Embryonic facial prominence (tissue), 1 donor: Measurements from ENCODE around the gene NRSN2.
"Not testable (repeated sequence)": the region's sequence is repeated elsewhere in the genome, so short reads cannot be mapped to it uniquely, and the experiment has no call there.

Experiments used
- DNase-seq: peaks from one replicate; pipeline ENCODE4 v3.0.0-alpha.2; 2016; ENCODE audit errors: extremely low spot score

NRSN2 gene

DNA sequence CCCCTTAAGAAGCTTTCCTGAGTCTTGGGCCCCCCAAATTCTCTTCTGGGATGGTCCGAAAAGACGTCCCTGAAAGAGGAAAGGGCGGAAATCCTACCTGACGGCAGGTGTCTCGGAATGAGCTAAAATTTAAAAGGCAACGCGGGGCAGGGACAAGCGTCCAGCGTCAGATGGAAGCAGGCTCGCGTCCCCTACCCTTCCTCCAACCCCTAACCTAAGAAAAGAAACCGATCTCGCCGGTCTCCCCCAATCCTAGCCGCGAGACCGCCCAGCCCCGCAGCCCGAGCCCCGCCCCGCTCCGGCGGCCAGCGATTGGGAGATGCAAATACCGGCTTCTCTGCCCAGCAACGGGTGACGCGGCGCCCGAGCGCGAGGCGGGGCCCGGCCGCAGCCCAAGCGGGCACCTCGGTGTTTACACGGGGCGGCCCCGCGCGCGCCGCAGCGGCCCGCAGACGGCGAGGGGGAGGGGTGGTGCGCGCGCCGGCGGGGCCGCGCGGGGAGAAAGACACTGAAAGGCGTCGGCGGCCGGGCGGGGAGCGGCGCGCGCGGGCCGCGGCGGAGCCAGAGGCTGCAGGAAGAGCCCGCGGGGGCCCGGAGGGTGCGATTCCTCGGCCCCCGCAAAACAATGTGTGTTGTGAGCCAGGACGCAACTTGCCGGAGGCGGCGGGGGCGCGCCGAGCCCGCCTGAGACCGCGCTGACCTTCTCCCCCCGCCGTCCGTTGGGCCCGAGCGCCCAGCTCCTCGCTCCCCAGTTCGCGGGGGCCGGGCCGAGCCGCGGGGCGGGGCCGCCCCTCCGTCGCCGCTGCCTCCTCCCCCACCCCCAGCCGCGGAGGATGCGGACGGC is 21.6 kb upstream of the NRSN2 start, which contains the start of gene SOX12:
SOX12 (plus strand) TSS at position 508 of the 844 bp plus-strand sequence. CDS start 373 bp downstream, outside the sequence.
- DNase-seq, result peak; percentile 88

DNA sequence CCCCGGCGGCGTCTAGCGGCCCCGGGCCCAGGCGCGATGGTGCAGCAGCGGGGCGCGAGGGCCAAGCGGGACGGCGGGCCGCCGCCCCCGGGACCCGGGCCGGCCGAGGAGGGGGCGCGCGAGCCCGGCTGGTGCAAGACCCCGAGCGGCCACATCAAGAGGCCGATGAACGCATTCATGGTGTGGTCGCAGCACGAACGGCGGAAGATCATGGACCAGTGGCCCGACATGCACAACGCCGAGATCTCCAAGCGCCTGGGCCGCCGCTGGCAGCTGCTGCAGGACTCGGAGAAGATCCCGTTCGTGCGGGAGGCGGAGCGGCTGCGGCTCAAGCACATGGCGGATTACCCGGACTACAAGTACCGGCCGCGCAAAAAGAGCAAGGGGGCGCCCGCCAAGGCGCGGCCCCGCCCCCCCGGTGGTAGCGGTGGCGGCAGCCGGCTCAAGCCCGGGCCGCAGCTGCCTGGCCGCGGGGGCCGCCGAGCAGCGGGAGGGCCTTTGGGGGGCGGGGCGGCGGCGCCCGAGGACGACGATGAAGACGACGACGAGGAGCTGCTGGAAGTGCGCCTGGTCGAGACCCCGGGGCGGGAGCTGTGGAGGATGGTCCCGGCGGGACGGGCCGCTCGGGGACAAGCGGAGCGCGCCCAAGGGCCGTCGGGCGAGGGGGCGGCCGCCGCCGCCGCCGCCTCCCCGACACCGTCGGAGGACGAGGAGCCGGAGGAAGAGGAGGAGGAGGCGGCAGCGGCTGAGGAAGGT is 20.8 kb upstream of the NRSN2 start:
- DNase-seq, result peak; percentile 68

DNA sequence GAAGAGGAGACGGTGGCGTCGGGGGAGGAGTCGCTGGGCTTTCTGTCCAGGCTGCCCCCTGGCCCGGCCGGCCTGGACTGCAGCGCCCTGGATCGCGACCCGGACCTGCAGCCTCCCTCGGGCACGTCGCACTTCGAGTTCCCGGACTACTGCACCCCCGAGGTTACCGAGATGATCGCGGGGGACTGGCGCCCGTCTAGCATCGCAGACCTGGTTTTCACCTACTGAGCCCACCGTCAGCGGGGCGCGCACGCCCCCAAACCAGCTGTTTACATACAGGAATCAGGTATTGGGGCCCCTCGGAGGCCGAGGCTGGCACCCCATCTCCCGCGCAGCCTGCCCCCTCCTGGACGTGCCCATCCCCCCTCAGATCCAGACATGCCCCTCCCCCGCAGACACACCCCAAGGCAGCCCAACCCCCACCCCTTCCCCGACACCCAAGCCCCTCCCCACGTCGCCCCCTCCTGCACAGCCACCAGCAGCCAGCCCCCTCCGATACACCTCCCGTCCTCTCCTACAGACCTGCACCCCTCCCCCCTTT is 20.2 kb upstream of the NRSN2 start:
- DNase-seq, result peak; percentile 20

DNA sequence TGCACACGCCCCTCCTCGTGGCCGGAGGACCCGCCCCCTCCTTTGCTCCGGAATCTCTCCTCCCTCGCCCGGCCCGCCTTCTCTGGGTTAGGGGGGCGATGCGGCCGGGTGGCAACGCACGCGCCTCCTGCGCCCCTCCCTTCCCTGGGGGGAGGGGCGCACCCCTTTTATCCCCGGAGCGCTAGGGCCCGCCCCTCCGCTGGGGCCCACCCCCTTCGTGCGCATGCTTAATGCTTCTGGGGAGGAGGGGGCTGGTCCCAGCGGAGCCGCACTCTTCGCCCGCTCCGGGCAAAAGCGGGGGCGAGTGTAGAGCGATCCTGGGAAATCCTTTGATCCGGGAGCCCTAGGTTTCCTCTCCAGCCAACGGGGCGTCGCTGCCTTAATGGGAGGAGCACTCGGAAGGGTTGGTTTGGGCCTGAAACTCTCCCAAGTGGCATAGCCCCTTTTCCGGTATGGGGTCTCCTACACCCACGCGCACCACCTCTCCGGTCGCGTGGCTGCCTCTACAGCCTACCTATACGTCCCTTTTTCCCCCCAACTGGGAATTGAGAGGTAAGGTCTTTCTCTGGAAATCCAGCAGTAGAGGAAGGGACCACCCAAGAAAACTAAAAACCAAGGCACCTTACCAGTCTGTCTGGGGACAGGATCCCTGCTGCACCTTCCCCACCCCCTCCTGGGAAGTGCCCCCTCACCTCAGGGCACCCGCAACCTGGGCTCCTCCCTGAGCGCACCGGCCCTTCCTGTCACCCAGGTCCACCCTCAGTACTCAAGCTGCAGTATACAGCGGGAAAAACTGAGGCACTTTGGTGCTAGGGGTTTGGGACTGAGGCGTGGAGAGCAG is 19.5 kb upstream of the NRSN2 start:
- peak; percentile 90 for DNase-seq

DNA sequence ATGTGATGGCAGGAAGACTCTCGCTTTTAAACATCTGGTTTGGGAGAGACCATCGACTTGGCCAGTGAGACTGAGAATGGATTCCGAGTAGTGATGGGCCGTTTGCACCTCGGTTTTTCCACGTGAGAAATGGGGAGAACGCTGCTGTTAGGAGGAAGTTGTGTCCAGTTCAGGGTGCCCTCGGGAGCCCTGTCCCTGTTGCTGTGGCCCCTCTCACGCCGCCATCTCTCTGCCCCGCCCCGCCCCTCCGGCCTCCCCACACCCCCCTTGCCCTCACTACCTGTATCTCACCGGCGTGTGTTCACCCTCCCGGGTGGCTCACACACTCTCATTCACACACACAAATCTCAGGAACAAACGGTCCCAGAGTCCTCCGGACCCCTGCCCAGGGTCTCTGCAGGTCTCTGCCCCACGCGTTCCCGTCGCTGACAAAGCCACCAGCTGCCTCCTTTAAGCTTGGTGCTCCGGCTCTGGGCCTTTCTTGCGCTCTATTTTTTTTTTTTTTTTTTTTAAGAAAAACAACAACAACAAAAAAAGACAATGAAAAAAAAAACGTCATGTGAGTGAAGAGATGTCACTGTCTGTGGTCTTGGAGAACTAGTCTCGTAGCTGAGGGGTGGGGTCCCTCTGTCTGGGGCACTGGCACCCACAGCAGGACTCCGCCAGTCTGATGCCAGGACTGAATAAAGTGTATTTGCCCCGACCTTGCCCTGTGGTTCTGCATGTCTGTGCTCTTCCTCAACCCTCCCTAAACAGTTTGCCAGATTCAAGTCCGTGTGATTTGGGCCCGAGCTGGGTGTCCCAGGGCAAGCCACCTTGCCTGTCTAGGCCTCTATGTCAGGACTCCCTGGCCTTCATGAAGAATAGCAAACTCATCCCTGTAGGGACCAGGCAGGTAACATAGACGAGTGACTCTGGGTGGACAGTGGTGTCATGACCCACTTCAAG is 18.6 kb upstream of the NRSN2 start:
- no peak for DNase-seq

DNA sequence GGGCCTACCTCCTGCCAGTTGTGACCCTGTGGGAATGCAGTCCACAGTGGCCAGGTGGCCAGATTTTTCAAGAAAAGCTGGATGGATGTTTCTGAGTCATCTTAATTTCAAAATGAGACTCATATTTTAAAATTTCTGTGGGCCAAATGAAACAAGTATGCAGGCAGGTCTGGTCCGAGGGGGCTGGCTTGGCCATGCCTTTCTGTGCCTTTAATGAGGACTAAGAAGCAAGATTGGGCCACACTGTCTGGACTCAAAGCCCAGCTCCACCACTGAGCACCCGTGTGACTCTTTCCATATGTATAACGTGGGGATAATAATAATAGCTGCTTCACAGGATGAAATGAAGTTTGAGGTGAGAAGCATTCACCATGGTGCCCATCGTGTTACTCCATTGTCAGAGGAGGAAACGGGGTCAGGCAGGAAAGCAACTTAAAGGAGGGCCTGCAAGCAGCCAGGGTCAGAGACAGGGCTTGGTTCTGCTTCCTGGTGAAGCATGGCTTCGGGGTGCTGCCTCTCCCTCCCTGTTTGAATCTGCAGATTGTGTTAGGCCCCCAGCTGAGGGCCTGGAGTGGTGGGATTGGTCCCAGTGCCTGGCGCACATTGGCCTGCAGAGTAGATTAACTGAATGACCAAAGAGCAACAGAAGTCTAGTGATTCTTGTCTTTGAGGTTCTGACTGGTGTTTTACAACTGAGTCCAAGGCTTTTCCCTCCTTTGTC is 17.8 kb upstream of the NRSN2 start:
- DNase-seq, result no peak

DNA sequence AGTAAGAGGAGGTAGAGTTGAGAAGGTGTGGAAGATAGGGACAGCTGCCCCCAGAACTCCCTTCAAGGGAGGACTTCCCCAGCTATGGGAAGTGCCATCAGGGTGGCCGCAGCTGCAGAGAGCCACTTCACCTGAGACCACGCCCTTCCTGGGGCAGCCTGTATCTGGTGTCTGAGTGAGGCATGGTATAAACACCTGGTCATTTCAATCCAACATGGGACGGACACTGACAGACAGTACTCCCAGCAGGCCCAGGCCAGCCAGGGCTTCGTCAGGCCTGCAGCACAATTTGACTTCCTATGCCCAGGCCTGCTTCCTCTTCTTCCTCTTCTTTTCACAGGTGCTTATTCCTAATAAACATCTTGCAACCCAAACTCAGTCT is 17.1 kb upstream of the NRSN2 start:
- DNase-seq, result no peak

DNA sequence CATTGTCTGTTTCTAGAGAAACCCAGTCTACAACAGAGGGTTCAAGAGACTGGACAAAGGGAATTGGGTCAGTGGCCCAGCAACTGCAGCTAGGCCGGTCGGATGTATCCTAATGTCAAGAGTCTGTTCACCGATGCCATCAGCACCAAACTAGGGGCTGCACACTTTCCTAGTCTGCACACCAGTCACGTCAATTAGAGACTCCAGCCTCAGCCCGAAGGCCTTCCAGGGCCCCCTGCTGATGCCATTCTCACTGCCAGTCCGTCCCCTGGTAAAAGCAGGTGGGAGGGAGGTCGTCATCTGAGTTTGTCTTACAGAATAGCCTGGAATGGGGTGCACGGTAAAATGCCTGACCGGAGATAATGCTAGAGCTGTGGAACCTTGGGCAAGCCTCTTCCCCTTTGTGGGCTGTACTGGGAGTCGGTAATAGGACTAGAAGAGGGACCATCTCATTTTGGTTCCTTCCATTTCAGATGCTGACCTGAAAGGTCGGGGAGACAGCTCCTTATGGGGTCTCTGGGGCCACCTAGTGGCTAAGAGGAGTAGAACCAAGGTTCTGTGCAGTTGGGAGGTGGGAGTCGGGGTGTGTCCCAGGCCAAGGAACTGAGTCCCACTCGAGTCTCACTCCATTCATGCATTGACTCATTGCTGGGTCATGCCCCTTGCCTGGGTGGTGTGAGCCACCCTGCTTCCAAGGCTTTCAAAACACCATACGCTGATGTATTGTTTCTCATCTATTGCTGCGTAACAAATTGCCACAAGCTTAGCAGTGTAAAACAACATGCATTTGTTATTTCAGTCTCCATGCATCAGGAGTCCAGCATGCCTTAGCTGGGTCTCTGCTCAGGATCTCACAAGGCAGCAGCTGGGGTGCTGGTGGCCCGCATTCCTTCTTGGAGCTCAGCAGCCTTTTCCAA is 16.4 kb upstream of the NRSN2 start:
- no peak for DNase-seq

DNA sequence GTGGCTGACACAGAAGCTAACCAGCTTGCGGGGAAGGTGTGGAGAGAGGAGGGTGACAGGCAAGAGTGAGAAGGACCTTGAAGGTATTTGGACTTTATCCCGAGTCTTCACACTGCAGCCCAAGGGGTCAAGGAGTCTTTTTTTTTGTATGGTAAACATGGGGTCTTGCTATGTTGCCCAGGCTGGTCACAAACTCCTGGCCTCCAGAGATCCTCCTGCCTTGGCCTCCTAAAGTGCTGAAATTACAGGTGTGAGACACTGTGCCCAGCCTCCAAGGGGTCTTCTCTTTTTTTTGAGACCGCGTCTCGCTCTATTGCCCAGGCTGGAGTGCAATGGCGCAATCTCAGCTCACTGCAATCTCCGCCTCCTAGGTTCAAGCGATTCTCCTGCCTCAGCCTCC is 12.3 kb upstream of the NRSN2 start:
- DNase-seq, result no peak

DNA sequence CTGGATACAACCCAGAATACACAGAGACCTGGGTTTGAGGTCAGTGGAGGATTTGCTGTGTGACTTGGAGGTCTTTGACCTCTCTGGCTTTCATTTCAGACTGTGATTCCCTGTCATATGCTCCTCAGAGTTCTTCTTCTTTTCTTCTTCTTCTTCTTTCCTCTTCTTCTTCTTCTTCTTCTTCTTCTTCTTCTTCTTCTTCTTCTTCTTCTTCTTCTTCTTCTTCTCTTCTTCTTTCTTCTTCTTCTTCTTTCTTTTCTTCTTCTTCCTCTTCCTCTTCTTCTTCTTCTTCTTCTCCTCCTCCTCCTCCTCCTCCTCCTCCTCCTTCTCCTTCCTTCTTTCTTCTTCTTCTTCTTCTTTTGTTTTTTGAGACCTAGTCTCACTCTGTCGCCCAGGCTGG is 10.9 kb upstream of the NRSN2 start:
- not testable (repeated sequence) for DNase-seq

DNA sequence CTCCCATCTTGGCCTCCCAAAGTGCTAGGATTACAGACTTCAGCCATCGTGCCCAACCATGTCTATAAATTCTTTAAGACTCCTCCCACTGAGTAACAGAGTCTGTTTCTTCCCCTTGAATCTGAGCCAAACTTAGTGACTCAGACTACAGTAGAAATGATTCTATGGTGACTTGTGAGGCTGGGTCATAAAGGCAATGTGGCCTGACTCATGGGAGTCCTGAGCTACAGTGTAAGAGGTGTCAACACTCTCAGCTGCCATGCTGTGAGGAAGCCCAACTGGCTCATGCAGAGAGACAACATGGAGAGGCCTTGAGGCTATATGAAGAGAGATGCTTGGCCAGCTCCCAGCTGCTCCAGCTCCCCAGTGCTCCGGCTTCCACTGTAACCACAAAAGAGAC is 5.2 kb upstream of the NRSN2 start:
- DNase-seq, result no peak

DNA sequence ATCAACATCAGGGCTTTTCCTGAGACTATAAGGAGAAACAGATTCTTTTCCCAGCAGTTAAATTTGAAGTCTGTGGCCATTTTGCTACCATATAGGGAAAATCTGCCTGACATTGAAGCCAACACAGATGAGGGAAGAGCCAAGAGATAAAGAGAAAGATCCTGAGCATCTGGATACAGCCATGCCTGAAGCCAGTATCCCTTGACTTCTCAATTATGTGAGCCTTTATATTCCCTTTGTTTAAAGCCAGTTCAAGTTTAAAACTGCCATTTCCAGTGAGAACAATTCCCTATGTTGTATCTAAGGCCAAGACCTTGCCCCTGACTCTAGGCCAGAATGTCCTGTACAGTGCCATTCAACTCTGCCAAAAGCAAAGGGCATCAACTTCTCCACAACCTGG is 3.8 kb upstream of the NRSN2 start:
- DNase-seq, result no peak

DNA sequence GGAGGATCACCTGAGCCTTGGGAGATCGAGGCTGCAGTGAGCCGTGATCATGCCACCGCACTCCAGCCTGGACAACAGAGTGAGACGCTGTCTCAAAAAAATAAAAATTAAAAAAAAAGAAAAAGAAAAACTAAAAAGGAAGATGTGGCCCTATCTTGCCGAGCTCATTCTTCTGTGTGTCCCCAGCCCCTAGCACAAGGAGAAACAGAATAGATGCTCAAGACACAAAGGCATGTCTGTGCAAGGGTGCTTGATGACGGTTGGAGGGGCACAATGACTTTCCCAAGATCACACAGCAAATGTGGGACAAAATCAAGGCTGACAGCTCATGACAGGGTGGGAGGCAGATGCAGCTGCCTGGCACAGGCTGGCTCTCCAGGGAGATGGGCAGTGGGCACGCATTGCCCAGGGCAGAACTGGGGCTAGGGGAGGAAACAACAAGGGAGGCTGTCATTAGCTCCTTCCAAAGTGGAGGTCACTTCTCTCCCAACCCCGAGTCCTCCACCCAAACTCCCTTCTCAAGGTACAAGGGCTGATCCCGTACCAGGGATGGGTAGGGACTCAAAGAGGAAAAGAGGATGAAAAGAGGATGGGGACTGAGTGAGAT is 775 bp upstream of the NRSN2 start:
- DNase-seq, result no peak

DNA sequence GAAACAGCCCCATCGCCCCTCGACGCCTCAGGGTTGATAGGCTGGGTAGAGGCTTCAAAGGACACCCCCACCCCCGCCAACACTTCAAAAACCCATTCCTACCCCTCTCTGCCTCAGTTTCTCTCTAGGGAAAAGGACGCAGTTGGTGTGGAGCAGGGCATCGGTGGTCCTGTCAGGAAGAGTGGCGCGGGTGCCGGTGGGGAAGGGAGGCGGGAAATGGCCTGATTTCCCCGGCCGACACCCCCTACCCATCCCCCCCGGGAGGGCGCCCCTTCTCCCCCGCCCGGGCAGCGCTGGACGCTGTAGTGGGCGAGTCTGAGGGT is 367 bp downstream of the NRSN2 start:
- no peak for DNase-seq

DNA sequence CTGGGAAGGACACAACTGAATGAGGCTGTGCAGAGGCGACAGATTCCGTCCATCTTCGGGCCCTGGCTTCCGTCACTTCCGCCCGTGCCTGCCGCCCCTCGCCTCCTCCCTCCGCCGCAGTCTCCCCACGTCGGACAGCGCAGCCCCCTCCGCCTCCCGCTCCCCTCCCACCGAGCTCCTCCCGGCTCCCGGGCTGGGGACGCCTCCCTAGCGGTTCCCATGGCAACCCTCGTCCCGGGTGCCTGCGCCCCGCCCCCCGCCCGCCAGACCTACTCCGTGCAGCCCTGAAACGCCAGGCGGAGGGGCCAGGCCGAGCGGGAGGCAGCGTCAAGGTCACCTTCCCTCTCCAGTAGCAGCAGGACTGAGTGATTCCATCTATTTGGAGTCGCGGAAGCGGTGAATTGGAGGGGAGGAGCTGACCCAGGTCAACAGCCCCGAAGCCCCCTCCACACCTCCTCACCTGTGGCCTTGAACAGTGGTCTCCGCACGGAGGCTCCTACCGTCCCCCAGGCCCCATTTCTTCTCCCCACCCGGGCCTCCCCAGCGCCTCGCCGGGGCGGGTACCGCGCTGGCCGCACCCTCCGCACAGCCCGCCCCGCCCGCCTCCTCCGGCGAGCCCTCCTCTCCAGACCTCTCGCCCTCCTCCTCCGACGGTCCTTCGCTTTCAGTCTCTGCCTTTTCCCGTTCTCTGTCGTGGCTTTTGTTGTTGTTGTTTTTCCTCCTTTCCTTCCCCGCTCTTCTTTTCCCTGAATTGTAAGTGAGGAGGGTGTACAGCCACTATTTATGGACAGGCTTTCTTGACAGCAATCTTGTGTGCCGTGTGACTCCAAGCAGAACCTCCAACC is 951 bp downstream of the NRSN2 start:
- peak; percentile 91 for DNase-seq

DNA sequence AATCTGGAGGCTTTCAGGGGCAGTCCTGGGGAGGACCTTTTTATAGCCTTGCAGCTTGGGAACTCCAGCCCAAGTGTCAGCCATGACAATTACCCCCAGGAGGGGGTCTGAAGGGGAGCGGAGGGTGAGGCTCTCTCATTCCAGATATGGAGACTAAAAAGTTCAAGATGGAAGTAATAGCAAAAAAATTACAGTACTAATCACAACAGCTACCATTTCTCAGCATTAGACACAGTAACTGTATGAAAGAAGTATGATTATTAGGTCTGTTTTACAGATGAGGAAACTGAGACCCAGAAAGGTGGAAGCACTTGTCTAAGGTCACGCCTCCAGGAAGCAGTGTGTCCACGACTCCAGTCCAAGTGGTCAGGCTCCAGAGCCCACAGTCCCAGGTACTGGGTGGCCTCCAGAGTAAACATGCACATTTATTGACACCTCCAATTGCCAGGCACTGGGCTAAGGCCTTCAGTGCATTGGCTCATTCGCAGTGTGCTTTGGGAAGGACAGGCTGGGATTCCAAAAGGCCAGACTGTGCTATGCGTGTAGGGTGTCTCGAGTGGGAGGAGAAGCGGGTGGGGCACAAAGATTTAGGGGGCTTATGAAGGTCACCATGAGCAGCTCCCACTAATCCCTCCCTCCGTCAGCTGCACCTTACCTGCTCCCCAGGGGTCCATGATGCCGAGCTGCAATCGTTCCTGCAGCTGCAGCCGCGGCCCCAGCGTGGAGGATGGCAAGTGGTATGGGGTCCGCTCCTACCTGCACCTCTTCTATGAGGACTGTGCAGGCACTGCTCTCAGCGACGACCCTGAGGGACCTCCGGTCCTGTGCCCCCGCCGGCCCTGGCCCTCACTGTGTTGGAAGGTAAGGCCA is 2.3 kb downstream of the NRSN2 start:
- DNase-seq, result no peak

DNA sequence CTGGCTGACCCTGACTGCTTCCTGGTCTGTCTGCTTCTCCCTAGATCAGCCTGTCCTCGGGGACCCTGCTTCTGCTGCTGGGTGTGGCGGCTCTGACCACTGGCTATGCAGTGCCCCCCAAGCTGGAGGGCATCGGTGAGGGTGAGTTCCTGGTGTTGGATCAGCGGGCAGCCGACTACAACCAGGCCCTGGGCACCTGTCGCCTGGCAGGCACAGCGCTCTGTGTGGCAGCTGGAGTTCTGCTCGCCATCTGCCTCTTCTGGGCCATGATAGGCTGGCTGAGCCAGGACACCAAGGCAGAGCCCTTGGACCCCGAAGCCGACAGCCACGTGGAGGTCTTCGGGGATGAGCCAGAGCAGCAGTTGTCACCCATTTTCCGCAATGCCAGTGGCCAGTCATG is 6.3 kb downstream of the NRSN2 start:
- no peak for DNase-seq
